K562 (cell line): ENCODE measurements around the gene TARS3.

ENCODE experiments used
- HNRNPLL ChIP-seq: fragments of 200-400 bp; formaldehyde crosslinking; IDR thresholded peaks from 2 replicates; pipeline ENCODE4 v1.6.1; 2017; ENCODE audit warnings: low read length, low read depth, mild to moderate bottlenecking; ENCODE audit not compliant: poor library complexity, severe bottlenecking
- POLR2AphosphoS2 ChIP-seq: IDR thresholded peaks from 2 replicates; pipeline ENCODE4 v1.6.1; 2012; ENCODE audit warnings: low read length, improper control_type of control experiment
- POLR2AphosphoS5 ChIP-seq: IDR thresholded peaks from 2 replicates; pipeline ENCODE4 v1.6.1; 2011; ENCODE audit warnings: mild to moderate bottlenecking, low read depth, low read length, moderate library complexity; ENCODE audit not compliant: control insufficient read depth, insufficient read depth
- SLC30A9 ChIP-seq: fragments of 250-450 bp; sonication (Bioruptor Pico); IDR thresholded peaks from 2 replicates; pipeline ENCODE4 v1.8.0; 2022; ENCODE audit warnings: mild to moderate bottlenecking, moderate library complexity
- YY1 ChIP-seq, 3 experiments: IDR thresholded peaks; 2 replicates each; pipeline ENCODE4 v1.6.1; 2011; ENCODE audit warnings: low read length in 2 of 3, mild to moderate bottlenecking in 2 of 3, moderate library complexity in 2 of 3, borderline replicate concordance in 1 of 3, control low read depth in 1 of 3, low read depth in 1 of 3; ENCODE audit not compliant: insufficient read depth in 3 of 3, insufficient replicate concordance in 2 of 3, control insufficient read depth in 1 of 3, insufficient read length in 1 of 3; ENCODE audit errors: extremely low read depth in 1 of 3
- TF ChIP-seq, protein P1 (sequence below): sonication (generic); formaldehyde crosslinking; IDR thresholded peaks from 2 replicates; pipeline ENCODE4 v1.8.0; 2022; ENCODE audit warnings: mild to moderate bottlenecking, missing genetic modification reagents
- TF ChIP-seq, protein P2 (sequence below), 3 experiments: IDR thresholded peaks in 2 of 3; conservative IDR thresholded peaks in 1 of 3; 2 replicates each; pipeline ENCODE4 v1.5.1; 2011 to 2012; ENCODE audit warnings: low read length in 3 of 3, mild to moderate bottlenecking in 3 of 3, control low read depth in 2 of 3, improper control_type of control experiment in 1 of 3, inconsistent platforms in 1 of 3, low read depth in 1 of 3, mixed read lengths in 1 of 3, moderate library complexity in 1 of 3; ENCODE audit not compliant: insufficient read depth in 2 of 3
- TF ChIP-seq, protein P3 (sequence below): sonication (generic); formaldehyde crosslinking; IDR thresholded peaks from 2 replicates; pipeline ENCODE4 v1.8.0; 2023; ENCODE audit warnings: missing genetic modification reagents, mild to moderate bottlenecking, borderline replicate concordance

DNA sequence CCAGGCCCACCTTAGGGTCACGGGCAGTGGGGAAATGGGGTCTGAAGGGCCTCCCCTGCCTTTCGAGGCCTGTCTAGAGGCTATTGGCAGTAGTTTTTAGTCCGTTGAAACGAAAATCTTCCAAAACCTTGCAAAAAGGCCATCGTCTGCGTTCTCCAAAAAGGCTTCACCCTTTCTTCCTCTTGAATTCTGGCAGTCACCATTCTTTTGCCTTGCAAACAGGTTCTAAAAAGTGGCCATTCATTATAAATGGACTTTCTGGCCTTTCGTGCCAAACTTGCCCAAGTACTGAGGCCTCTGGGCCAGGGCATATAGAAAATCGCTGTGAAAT is 367 bp upstream of the TARS3 start:
- TF ChIP-seq, protein P1, sequence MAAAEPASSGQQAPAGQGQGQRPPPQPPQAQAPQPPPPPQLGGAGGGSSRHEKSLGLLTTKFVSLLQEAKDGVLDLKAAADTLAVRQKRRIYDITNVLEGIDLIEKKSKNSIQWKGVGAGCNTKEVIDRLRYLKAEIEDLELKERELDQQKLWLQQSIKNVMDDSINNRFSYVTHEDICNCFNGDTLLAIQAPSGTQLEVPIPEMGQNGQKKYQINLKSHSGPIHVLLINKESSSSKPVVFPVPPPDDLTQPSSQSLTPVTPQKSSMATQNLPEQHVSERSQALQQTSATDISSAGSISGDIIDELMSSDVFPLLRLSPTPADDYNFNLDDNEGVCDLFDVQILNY (CRISPR knock-in tag), result no peak
- no peak for TF ChIP-seq POLR2AphosphoS5
- no peak for TF ChIP-seq YY1 (IDR thresholded peaks at IDR 0.05; ENCODE audit: borderline replicate concordance in 1 of 3, control insufficient read depth in 1 of 3, extremely low read depth in 1 of 3, insufficient read depth in 3 of 3, insufficient read length in 1 of 3, insufficient replicate concordance in 2 of 3, low read depth in 1 of 3, low read length in 2 of 3)
- TF ChIP-seq, protein P2, sequence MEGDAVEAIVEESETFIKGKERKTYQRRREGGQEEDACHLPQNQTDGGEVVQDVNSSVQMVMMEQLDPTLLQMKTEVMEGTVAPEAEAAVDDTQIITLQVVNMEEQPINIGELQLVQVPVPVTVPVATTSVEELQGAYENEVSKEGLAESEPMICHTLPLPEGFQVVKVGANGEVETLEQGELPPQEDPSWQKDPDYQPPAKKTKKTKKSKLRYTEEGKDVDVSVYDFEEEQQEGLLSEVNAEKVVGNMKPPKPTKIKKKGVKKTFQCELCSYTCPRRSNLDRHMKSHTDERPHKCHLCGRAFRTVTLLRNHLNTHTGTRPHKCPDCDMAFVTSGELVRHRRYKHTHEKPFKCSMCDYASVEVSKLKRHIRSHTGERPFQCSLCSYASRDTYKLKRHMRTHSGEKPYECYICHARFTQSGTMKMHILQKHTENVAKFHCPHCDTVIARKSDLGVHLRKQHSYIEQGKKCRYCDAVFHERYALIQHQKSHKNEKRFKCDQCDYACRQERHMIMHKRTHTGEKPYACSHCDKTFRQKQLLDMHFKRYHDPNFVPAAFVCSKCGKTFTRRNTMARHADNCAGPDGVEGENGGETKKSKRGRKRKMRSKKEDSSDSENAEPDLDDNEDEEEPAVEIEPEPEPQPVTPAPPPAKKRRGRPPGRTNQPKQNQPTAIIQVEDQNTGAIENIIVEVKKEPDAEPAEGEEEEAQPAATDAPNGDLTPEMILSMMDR (IDR thresholded peaks at IDR 0.05 in 2 of 3, conservative IDR thresholded peaks at IDR 0.05 in 1 of 3; ENCODE audit: insufficient read depth in 2 of 3, low read depth in 1 of 3, low read length in 3 of 3), result no peak
- TF ChIP-seq POLR2AphosphoS2, result no peak
- TF ChIP-seq SLC30A9, result no peak
- TF ChIP-seq, protein P3, sequence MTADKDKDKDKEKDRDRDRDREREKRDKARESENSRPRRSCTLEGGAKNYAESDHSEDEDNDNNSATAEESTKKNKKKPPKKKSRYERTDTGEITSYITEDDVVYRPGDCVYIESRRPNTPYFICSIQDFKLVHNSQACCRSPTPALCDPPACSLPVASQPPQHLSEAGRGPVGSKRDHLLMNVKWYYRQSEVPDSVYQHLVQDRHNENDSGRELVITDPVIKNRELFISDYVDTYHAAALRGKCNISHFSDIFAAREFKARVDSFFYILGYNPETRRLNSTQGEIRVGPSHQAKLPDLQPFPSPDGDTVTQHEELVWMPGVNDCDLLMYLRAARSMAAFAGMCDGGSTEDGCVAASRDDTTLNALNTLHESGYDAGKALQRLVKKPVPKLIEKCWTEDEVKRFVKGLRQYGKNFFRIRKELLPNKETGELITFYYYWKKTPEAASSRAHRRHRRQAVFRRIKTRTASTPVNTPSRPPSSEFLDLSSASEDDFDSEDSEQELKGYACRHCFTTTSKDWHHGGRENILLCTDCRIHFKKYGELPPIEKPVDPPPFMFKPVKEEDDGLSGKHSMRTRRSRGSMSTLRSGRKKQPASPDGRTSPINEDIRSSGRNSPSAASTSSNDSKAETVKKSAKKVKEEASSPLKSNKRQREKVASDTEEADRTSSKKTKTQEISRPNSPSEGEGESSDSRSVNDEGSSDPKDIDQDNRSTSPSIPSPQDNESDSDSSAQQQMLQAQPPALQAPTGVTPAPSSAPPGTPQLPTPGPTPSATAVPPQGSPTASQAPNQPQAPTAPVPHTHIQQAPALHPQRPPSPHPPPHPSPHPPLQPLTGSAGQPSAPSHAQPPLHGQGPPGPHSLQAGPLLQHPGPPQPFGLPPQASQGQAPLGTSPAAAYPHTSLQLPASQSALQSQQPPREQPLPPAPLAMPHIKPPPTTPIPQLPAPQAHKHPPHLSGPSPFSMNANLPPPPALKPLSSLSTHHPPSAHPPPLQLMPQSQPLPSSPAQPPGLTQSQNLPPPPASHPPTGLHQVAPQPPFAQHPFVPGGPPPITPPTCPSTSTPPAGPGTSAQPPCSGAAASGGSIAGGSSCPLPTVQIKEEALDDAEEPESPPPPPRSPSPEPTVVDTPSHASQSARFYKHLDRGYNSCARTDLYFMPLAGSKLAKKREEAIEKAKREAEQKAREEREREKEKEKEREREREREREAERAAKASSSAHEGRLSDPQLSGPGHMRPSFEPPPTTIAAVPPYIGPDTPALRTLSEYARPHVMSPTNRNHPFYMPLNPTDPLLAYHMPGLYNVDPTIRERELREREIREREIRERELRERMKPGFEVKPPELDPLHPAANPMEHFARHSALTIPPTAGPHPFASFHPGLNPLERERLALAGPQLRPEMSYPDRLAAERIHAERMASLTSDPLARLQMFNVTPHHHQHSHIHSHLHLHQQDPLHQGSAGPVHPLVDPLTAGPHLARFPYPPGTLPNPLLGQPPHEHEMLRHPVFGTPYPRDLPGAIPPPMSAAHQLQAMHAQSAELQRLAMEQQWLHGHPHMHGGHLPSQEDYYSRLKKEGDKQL (CRISPR knock-in tag), result no peak
- no peak for TF ChIP-seq HNRNPLL
